ENCODE data around the gene TBX18. TPM values are rescaled to one million over a fixed set of nuclear protein-coding genes. Genes with fewer than 3 reads are reported as not detected.

The TBX18 gene
- total RNA-seq, 1 experiment from 2014 or later = not detected

- no CpG with 5 or more reads among the region's 3 CpGs for WGBS (ENCODE audit: extremely low coverage, insufficient read length, low lambda C conversion rate)
- Histone ChIP-seq H4K5ac (ENCODE audit: insufficient read length, low read depth, low read length) (no peak overlapping the region), H3K9me3 (ENCODE audit: control insufficient read depth, low read depth, low read length) (no peaks in the 10 kb centered on the region), H3K23ac (ENCODE audit: insufficient read length, low read depth, low read length) (no peak overlapping the region), H3K79me2 (ENCODE audit: insufficient read depth, low read length) (no peaks in the 10 kb centered on the region), H2BK120ac (ENCODE audit: low read depth, low read length, poor library complexity, severe bottlenecking) (no peak overlapping the region), H2BK20ac (ENCODE audit: low read depth, low read length, poor library complexity, severe bottlenecking) (no peak overlapping the region), H3K4me2 (ENCODE audit: insufficient read depth, insufficient read length, low read length) (no peak overlapping the region), H2BK12ac (ENCODE audit: insufficient read length, low read depth, low read length) (no peak overlapping the region), H3K56ac (ENCODE audit: insufficient read length, low read depth, low read length) (no peak overlapping the region), H2AFZ (ENCODE audit: low read length) (no peak overlapping the region), H2AK5ac (ENCODE audit: insufficient read length, low read length) (no peak overlapping the region), H3T11ph (ENCODE audit: low read length) (no peak overlapping the region), H3K4ac (ENCODE audit: low read depth, low read length) (no peak overlapping the region), H4K8ac (replicated peaks; ENCODE audit: insufficient read length, low read depth, low read length) (no peak overlapping the region), H3K4me1 (ENCODE audit: insufficient read depth, low read length) (no peaks in the 10 kb centered on the region; the same call in 1 of the 2 replicates), H3K23me2 (ENCODE audit: insufficient read length, low read depth, low read length, poor library complexity, severe bottlenecking) (peaks cover 13% of the 10 kb centered on the region), H4K91ac (ENCODE audit: insufficient read length, low read depth, low read length) (no peak overlapping the region), H3K14ac (ENCODE audit: insufficient read depth, low read length) (no peak overlapping the region), H3K27me3 (ENCODE audit: insufficient read depth, low read length) (peaks cover 32% of the 10 kb centered on the region; the same call in 1 of the 2 replicates), H2BK5ac (ENCODE audit: insufficient read length, low read length) (no peak overlapping the region), H3K9ac (ENCODE audit: extremely low read depth, insufficient read length, low read length) (no peak overlapping the region), H3K79me1 (ENCODE audit: insufficient read depth, low read depth, low read length, poor library complexity, severe bottlenecking) (no peaks in the 10 kb centered on the region), H3K27ac (ENCODE audit: insufficient read length, low read depth, low read length) (no peak overlapping the region), H4K20me1 (ENCODE audit: control insufficient read depth, insufficient read depth, insufficient read length) (no peaks in the 10 kb centered on the region), H3K18ac (ENCODE audit: insufficient read length, low read depth, low read length) (no peak overlapping the region), H2BK15ac (ENCODE audit: low read depth, low read length) (no peak overlapping the region)
- TF ChIP-seq, protein P1, sequence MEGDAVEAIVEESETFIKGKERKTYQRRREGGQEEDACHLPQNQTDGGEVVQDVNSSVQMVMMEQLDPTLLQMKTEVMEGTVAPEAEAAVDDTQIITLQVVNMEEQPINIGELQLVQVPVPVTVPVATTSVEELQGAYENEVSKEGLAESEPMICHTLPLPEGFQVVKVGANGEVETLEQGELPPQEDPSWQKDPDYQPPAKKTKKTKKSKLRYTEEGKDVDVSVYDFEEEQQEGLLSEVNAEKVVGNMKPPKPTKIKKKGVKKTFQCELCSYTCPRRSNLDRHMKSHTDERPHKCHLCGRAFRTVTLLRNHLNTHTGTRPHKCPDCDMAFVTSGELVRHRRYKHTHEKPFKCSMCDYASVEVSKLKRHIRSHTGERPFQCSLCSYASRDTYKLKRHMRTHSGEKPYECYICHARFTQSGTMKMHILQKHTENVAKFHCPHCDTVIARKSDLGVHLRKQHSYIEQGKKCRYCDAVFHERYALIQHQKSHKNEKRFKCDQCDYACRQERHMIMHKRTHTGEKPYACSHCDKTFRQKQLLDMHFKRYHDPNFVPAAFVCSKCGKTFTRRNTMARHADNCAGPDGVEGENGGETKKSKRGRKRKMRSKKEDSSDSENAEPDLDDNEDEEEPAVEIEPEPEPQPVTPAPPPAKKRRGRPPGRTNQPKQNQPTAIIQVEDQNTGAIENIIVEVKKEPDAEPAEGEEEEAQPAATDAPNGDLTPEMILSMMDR (conservative IDR thresholded peaks at IDR 0.05) = no peak
- H3K36me3 Mint-ChIP-seq (ENCODE audit: insufficient read depth in 1 of 3, low read depth in 3 of 3) = no peaks in the 10 kb centered on the region
- H3K4me3 Mint-ChIP-seq = no peak overlapping the region
- peaks cover 10 to 22% of the 10 kb centered on the region in 2 experiments for H3K4me1 Mint-ChIP-seq
- H3K9me3 Mint-ChIP-seq = peaks cover 0 to 10% of the 10 kb centered on the region in 2 experiments; a peak in 1 of 5 replicates
- no peak overlapping the region for H3K27ac Mint-ChIP-seq
- H3K27me3 Mint-ChIP-seq (ENCODE audit: low read depth) = peaks cover 97% of the 10 kb centered on the region
- DNase-seq = no peak
These were observed 12.0 kb upstream of the TBX18 start for GRCh38 chr6:84776392-84776791.

Measured in H9 (cell line).